ENCODE measurements around the gene WNT6. TPM values are rescaled to one million over a fixed set of nuclear protein-coding genes. Genes with fewer than 3 reads are reported as not detected.

The WNT6 gene
- total and polyA plus RNA-seq, 2 of the 8 experiments (the other 6 are each of a cell fraction or from before 2014, with no cell fraction given) = not detected

GRCh38 chr2:218830526-218831306, 28.9 kb upstream of the WNT6 start:
- no peak overlapping the region for H3K14ac ChIP-seq (ENCODE audit: insufficient read length)
- no peak overlapping the region for H2AFZ ChIP-seq (ENCODE audit: low read length)
- no peak overlapping the region for H3K4me2 ChIP-seq (ENCODE audit: insufficient read depth in 1 of 2, low read depth in 2 of 2, low read length in 2 of 2)
- 82% methylated on average over 3 of the region's 3 CpGs; no CpG with 5 or more reads in 1 of the 2 experiments for WGBS, 2 experiments (ENCODE audit: extremely low coverage in 1 of 2, insufficient coverage in 1 of 2, insufficient read length in 1 of 2, insufficient replicate concordance in 2 of 2, low coverage in 1 of 2, low lambda C conversion rate in 2 of 2, missing lambda C conversion rate in 1 of 2)
- H2BK12ac ChIP-seq (ENCODE audit: low read depth, low read length) = no peak overlapping the region
- DNase-seq (ENCODE audit: low read depth in 1 of 2, low spot score in 2 of 2) (no peak), FAIRE-seq (no peak)
- H4K8ac ChIP-seq (ENCODE audit: extremely low read depth, insufficient read depth, low read length) = no peak overlapping the region
- no peak overlapping the region for H3K9ac ChIP-seq (replicated peaks in 1 of 4; ENCODE audit: extremely low read depth in 1 of 4, low read depth in 3 of 4, low read length in 3 of 4)
- H3K79me1 ChIP-seq (ENCODE audit: low read depth, low read length) = no peaks in the 10 kb centered on the region
- no peak overlapping the region for H3K4ac ChIP-seq (replicated peaks; ENCODE audit: insufficient read length, low read depth, low read length)
- H3K18ac ChIP-seq (ENCODE audit: extremely low read depth, low read length) = no peak overlapping the region
- H4K91ac ChIP-seq (replicated peaks; ENCODE audit: insufficient read length, low read length) = no peak overlapping the region
- H3K36me3 ChIP-seq (ENCODE audit: control insufficient read depth in 2 of 4, insufficient read depth in 4 of 4, low read length in 3 of 4) = no peaks in the 10 kb centered on the region
- no peak overlapping the region; the same call in 1 of the 2 replicates for H2AK5ac ChIP-seq (ENCODE audit: low read depth, low read length)
- H4K5ac ChIP-seq (ENCODE audit: insufficient read length, low read depth, low read length) = no peak overlapping the region
- H3K79me2 ChIP-seq (ENCODE audit: control insufficient read depth in 1 of 2, insufficient read depth in 2 of 2, low read length in 2 of 2) = no peaks in the 10 kb centered on the region
- peaks cover 0 to 4% (median 0%) of the 10 kb centered on the region in 4 experiments; a peak in 1 of 7 replicates for H3K27me3 ChIP-seq (replicated peaks in 1 of 4; ENCODE audit: control insufficient read depth in 3 of 4, extremely low read depth in 1 of 4, insufficient read depth in 3 of 4, low read length in 3 of 4)
- ChIA-PET CTCF (ENCODE audit: partially characterized antibody) (interaction anchor here (0.8 to 2.6 kb wide), 5 partner anchors 9 to 78 kb away, joined by 3 to 9 read pairs (median 3); no protein-coding TSS in a partner anchor), POLR2A (ENCODE audit: partially characterized antibody) (interaction anchor here (0.6 to 1.1 kb wide), 2 partner anchors 45 to 76 kb away, joined by 3 read pairs; no protein-coding TSS in a partner anchor)
- no peak overlapping the region for H2BK15ac ChIP-seq (ENCODE audit: low read length)
- no peak overlapping the region for H3K27ac ChIP-seq (ENCODE audit: low read depth, low read length)
- H2BK120ac ChIP-seq (replicated peaks; ENCODE audit: low read depth, low read length) = no peak overlapping the region
- TF ChIP-seq EGR1 (IDR thresholded peaks at IDR 0.05; ENCODE audit: borderline replicate concordance, low read depth, low read length) (no peak), CBX8 (IDR thresholded peaks at IDR 0.05; ENCODE audit: borderline replicate concordance, low read depth, low read length) (no peak), EP300 (IDR thresholded peaks at IDR 0.05; ENCODE audit: borderline replicate concordance in 1 of 2, low read depth in 2 of 2, low read length in 2 of 2) (no peak), KDM1A (IDR thresholded peaks at IDR 0.05; ENCODE audit: borderline replicate concordance, low read length) (peak; percentile 70; the same call in 1 of the 2 replicates), HDAC2 (IDR thresholded peaks at IDR 0.05; ENCODE audit: borderline replicate concordance in 1 of 2, low read depth in 2 of 2, low read length in 2 of 2) (peak in 1 of 2 experiments; percentile 42; a peak in 1 of 4 replicates), TAF1 (IDR thresholded peaks at IDR 0.05; ENCODE audit: low read depth, low read length) (no peak)
- no peak overlapping the region for H2BK20ac ChIP-seq (ENCODE audit: low read length)
- no peaks in the 10 kb centered on the region for H3K9me3 ChIP-seq (ENCODE audit: insufficient read depth in 2 of 2, low read depth in 1 of 2, low read length in 1 of 2)
- no peak overlapping the region for H3K4me3 ChIP-seq (ENCODE audit: extremely low read depth in 1 of 4, insufficient read depth in 2 of 4, low read depth in 3 of 4, low read length in 4 of 4)
- no peak overlapping the region for H3K56ac ChIP-seq (replicated peaks; ENCODE audit: insufficient read length, low read depth, low read length)
- no peaks in the 10 kb centered on the region for H4K20me1 ChIP-seq (replicated peaks in 1 of 2; ENCODE audit: control insufficient read depth in 1 of 2, insufficient read depth in 2 of 2, low read length in 2 of 2)
- H3K4me1 ChIP-seq (replicated peaks in 1 of 4; ENCODE audit: control insufficient read depth in 3 of 4, insufficient read depth in 4 of 4, low read length in 3 of 4) = peaks cover 0 to 3% (median 0%) of the 10 kb centered on the region in 4 experiments; a peak in 1 of 7 replicates
- peaks cover 2% of the 10 kb centered on the region; the same call in 1 of the 2 replicates for H3K23me2 ChIP-seq (ENCODE audit: low read depth, low read length)
- no peak overlapping the region for H3K23ac ChIP-seq (ENCODE audit: insufficient read length)
- H2BK5ac ChIP-seq (ENCODE audit: low read depth, low read length) = no peak overlapping the region
